Suprapubic skin (tissue), 4 donors: ENCODE data around the gene MTCL1.

Experiments
- CTCF ChIP-seq, 2 donors: fragments of 200-600 bp in 1 of 2; fragments of 450-650 bp in 1 of 2; sonication (generic) in 1 of 2; IDR thresholded peaks; one replicate each; pipeline ENCODE4 v1.5.1; 2016 to 2019; ENCODE audit warnings: antibody characterized with exemption in 2 of 2, mild to moderate bottlenecking in 1 of 2, moderate library complexity in 1 of 2
- EP300 ChIP-seq: sonication (generic); formaldehyde crosslinking; IDR thresholded peaks from one replicate; pipeline ENCODE4 v1.6.1; 2017; ENCODE audit warnings: antibody characterized with exemption
- POLR2A ChIP-seq, 2 donors: fragments of 450-650 bp; IDR thresholded peaks; one replicate each; pipeline ENCODE4 v1.6.1; 2017; ENCODE audit warnings: antibody characterized with exemption in 2 of 2, mild to moderate bottlenecking in 2 of 2, moderate library complexity in 2 of 2
- POLR2AphosphoS5 ChIP-seq, 3 donors: sonication (generic); formaldehyde crosslinking; IDR thresholded peaks; one replicate each; pipeline ENCODE4 v1.6.1; 2017; ENCODE audit warnings: antibody characterized with exemption in 3 of 3

GRCh38 chr18:8833480-8833879, 128.1 kb downstream of the MTCL1 start:
- TF ChIP-seq CTCF (IDR thresholded peaks at IDR 0.05) (no peak), EP300 (no peak), POLR2AphosphoS5 (IDR thresholded peaks at IDR 0.05) (no peak), POLR2A (IDR thresholded peaks at IDR 0.05) (no peak)
